WTC11 (cell line): ENCODE measurements around the gene CILP2. TPM values are rescaled to one million over a fixed set of nuclear protein-coding genes. Genes with fewer than 3 reads are reported as not detected.

Source experiments
- ATAC-seq: fragments of 200-7000 bp; cut with Tn5 transposase; 2 replicates; pipeline ENCODE4 v1.10.0; 2021; ENCODE audit warnings: mild to moderate bottlenecking, moderate library complexity
- CTCF ChIA-PET: fragments of 300-600 bp; sonication (Branson Sonifier 250); formaldehyde crosslinking; loops from one replicate; lab custom pipeline; 2021; ENCODE audit warnings: antibody characterized with exemption; lab: Charles Lee
- POLR2A ChIA-PET: fragments of 350-600 bp; sonication (Branson Sonifier 250); formaldehyde crosslinking; loops from one replicate; lab custom pipeline; 2021; ENCODE audit warnings: antibody characterized with exemption; lab: Charles Lee
- DNase-seq: peaks from one replicate; pipeline ENCODE4 v3.0.0; 2021; ENCODE audit warnings: low spot score
- H3K27ac Mint-ChIP-seq: 2 replicates; pipeline ENCODE4 v1.8.0; 2021; ENCODE audit warnings: mixed read lengths
- H3K27me3 Mint-ChIP-seq: 2 replicates; pipeline ENCODE4 v1.8.0; 2021; ENCODE audit warnings: low read depth, mild to moderate bottlenecking, moderate library complexity, mixed read lengths
- H3K36me3 Mint-ChIP-seq: 2 replicates; pipeline ENCODE4 v1.8.0; 2021; ENCODE audit warnings: mixed read lengths
- H3K4me1 Mint-ChIP-seq: 2 replicates; pipeline ENCODE4 v1.8.0; 2022; ENCODE audit warnings: mixed read lengths
- H3K4me3 Mint-ChIP-seq: 2 replicates; pipeline ENCODE4 v1.8.0; 2021; ENCODE audit warnings: mild to moderate bottlenecking, moderate library complexity, mixed read lengths
- H3K9me3 Mint-ChIP-seq: 2 replicates; pipeline ENCODE4 v1.8.0; 2021; ENCODE audit warnings: mixed read lengths
- ATF1 ChIP-seq: sonication (generic); formaldehyde crosslinking; IDR thresholded peaks from 2 replicates; pipeline ENCODE4 v1.8.1; 2023; ENCODE audit warnings: mild to moderate bottlenecking, moderate library complexity, missing genetic modification reagents
- CREB1 ChIP-seq: sonication (generic); formaldehyde crosslinking; IDR thresholded peaks from 2 replicates; pipeline ENCODE4 v1.8.0; 2023; ENCODE audit warnings: mild to moderate bottlenecking, missing genetic modification reagents
- ETV6 ChIP-seq: sonication (generic); formaldehyde crosslinking; IDR thresholded peaks from 2 replicates; pipeline ENCODE4 v1.8.1; 2022; ENCODE audit warnings: mild to moderate bottlenecking, missing genetic modification reagents
- GRHL2 ChIP-seq: fragments of 250-450 bp; sonication (Bioruptor Pico); IDR thresholded peaks from 2 replicates; pipeline ENCODE4 v1.8.0; 2022; ENCODE audit warnings: mild to moderate bottlenecking, moderate library complexity; ENCODE audit not compliant: insufficient replicate concordance, severe bottlenecking
- GTF2I ChIP-seq: fragments of 250-450 bp; sonication (Bioruptor Pico); conservative IDR thresholded peaks from 2 replicates; pipeline ENCODE4 v1.4.0; 2021; ENCODE audit warnings: mild to moderate bottlenecking
- MXD4 ChIP-seq: fragments of 250-450 bp; sonication (Bioruptor Pico); IDR thresholded peaks from 2 replicates; pipeline ENCODE4 v1.8.0; 2021; ENCODE audit warnings: mild to moderate bottlenecking, moderate library complexity, borderline replicate concordance
- NR3C1 ChIP-seq: sonication (generic); formaldehyde crosslinking; conservative IDR thresholded peaks from 2 replicates; pipeline ENCODE4 v1.8.1; 2023; ENCODE audit warnings: low read depth, mild to moderate bottlenecking, missing genetic modification reagents
- SMAD4 ChIP-seq: sonication (generic); formaldehyde crosslinking; IDR thresholded peaks from 2 replicates; pipeline ENCODE4 v1.8.0; 2022; ENCODE audit warnings: mild to moderate bottlenecking, missing genetic modification reagents
- ZNF138 ChIP-seq: sonication (generic); formaldehyde crosslinking; conservative IDR thresholded peaks from 2 replicates; pipeline ENCODE4 v1.8.1; 2022; ENCODE audit warnings: mild to moderate bottlenecking, moderate library complexity, missing genetic modification reagents
- ZNF232 ChIP-seq: sonication (generic); formaldehyde crosslinking; IDR thresholded peaks from 2 replicates; pipeline ENCODE4 v1.8.0; 2022; ENCODE audit warnings: mild to moderate bottlenecking, missing genetic modification reagents
- ZNF416 ChIP-seq: fragments of 250-450 bp; sonication (Bioruptor Pico); IDR thresholded peaks from 2 replicates; pipeline ENCODE4 v1.9.0; 2021; ENCODE audit warnings: mild to moderate bottlenecking, inconsistent platforms
- total RNA-seq: library from RNA; stranded (reverse); gene quantifications from 3 replicates; pipeline ENCODE4 v1.2.3, GENCODE V29; 2021
- TF ChIP-seq, protein P1 (sequence below): sonication (generic); formaldehyde crosslinking; IDR thresholded peaks from 2 replicates; pipeline ENCODE4 v1.8.1; 2023; ENCODE audit warnings: mild to moderate bottlenecking, missing genetic modification reagents, moderate library complexity
- TF ChIP-seq, protein P2 (sequence below): fragments of 250-450 bp; sonication (Bioruptor Pico); IDR thresholded peaks from 2 replicates; pipeline ENCODE4 v2.1.2; 2022; ENCODE audit warnings: mild to moderate bottlenecking, moderate library complexity
- TF ChIP-seq, protein P3 (sequence below): sonication (generic); formaldehyde crosslinking; IDR thresholded peaks from 2 replicates; pipeline ENCODE4 v1.8.0; 2022; ENCODE audit warnings: missing genetic modification reagents
- TF ChIP-seq, protein P4 (sequence below): sonication (generic); formaldehyde crosslinking; IDR thresholded peaks from 2 replicates; pipeline ENCODE4 v1.8.1; 2022; ENCODE audit warnings: low read depth, mild to moderate bottlenecking, moderate library complexity, missing genetic modification reagents, borderline replicate concordance
- TF ChIP-seq, protein P5 (sequence below): fragments of 250-450 bp; sonication (Bioruptor Pico); IDR thresholded peaks from 2 replicates; pipeline ENCODE4 v1.8.0; 2021; ENCODE audit warnings: mild to moderate bottlenecking
- TF ChIP-seq, protein P6 (sequence below): fragments of 250-450 bp; sonication (Bioruptor Pico); IDR thresholded peaks from 2 replicates; pipeline ENCODE4 v1.9.0; 2021; ENCODE audit warnings: mild to moderate bottlenecking
- TF ChIP-seq, protein P7 (sequence below): sonication (generic); formaldehyde crosslinking; IDR thresholded peaks from 2 replicates; pipeline ENCODE4 v1.8.0; 2022; ENCODE audit warnings: mild to moderate bottlenecking, missing genetic modification reagents

The CILP2 gene
- total RNA-seq, 1 experiment from 2014 or later, result 7.9 TPM

DNA sequence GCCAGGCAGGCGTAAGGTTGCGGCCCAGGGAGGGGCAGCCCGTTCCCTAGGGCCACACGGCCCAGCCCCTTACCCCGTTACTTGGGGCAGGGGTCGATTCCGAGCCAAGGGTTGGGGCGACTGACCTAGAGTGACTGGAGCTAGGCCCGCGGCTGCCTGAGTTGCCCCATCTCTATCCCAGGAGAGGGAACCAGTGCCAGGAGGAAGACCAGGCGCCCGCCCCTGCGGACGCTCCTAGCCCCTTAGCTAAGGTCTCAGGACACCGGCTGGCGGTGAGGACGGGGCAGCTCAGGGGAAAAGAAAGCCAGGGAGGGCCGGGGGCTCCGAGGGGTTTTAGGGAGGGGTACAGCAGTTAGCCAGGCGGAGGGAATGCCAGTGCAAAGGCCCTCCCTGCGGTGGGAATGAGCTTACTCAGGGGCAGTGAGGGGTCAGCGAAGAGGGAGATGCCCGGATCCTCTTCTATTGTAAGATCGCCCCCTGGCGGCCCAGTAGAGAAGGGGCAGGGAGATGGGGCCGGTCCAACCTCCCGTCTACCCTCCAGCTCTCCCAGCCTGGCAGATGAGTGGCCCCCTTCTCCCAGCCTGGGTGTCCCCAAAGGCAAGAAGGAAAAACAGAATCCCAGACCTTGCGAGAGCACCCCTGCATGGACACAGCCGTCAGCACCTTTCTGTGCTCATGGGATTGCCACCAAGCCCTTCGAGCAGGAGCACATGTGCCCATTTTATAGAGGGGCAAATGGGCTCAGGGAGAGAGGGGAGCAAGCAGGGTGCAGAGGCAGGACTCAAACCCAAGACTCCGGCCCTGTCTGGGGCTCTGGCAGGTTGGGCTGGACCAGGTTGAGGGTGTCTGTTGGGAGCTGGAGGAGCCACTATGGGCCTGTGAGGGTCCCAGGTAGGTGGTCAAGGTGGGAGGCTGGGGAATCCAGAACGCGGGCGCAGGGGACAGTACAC is 16.3 kb downstream of the CILP2 start (continued):
- TF ChIP-seq, protein P1, sequence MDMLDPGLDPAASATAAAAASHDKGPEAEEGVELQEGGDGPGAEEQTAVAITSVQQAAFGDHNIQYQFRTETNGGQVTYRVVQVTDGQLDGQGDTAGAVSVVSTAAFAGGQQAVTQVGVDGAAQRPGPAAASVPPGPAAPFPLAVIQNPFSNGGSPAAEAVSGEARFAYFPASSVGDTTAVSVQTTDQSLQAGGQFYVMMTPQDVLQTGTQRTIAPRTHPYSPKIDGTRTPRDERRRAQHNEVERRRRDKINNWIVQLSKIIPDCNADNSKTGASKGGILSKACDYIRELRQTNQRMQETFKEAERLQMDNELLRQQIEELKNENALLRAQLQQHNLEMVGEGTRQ (CRISPR knock-in tag), result no peak
- TF ChIP-seq, protein P2, sequence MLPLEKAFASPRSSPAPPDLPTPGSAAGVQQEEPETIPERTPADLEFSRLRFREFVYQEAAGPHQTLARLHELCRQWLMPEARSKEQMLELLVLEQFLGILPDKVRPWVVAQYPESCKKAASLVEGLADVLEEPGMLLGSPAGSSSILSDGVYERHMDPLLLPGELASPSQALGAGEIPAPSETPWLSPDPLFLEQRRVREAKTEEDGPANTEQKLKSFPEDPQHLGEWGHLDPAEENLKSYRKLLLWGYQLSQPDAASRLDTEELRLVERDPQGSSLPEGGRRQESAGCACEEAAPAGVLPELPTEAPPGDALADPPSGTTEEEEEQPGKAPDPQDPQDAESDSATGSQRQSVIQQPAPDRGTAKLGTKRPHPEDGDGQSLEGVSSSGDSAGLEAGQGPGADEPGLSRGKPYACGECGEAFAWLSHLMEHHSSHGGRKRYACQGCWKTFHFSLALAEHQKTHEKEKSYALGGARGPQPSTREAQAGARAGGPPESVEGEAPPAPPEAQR (CRISPR knock-in tag), result no peak
- TF ChIP-seq, protein P3, sequence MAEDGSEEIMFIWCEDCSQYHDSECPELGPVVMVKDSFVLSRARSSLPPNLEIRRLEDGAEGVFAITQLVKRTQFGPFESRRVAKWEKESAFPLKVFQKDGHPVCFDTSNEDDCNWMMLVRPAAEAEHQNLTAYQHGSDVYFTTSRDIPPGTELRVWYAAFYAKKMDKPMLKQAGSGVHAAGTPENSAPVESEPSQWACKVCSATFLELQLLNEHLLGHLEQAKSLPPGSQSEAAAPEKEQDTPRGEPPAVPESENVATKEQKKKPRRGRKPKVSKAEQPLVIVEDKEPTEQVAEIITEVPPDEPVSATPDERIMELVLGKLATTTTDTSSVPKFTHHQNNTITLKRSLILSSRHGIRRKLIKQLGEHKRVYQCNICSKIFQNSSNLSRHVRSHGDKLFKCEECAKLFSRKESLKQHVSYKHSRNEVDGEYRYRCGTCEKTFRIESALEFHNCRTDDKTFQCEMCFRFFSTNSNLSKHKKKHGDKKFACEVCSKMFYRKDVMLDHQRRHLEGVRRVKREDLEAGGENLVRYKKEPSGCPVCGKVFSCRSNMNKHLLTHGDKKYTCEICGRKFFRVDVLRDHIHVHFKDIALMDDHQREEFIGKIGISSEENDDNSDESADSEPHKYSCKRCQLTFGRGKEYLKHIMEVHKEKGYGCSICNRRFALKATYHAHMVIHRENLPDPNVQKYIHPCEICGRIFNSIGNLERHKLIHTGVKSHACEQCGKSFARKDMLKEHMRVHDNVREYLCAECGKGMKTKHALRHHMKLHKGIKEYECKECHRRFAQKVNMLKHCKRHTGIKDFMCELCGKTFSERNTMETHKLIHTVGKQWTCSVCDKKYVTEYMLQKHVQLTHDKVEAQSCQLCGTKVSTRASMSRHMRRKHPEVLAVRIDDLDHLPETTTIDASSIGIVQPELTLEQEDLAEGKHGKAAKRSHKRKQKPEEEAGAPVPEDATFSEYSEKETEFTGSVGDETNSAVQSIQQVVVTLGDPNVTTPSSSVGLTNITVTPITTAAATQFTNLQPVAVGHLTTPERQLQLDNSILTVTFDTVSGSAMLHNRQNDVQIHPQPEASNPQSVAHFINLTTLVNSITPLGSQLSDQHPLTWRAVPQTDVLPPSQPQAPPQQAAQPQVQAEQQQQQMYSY (CRISPR knock-in tag), result no peak
- TF ChIP-seq, protein P4, sequence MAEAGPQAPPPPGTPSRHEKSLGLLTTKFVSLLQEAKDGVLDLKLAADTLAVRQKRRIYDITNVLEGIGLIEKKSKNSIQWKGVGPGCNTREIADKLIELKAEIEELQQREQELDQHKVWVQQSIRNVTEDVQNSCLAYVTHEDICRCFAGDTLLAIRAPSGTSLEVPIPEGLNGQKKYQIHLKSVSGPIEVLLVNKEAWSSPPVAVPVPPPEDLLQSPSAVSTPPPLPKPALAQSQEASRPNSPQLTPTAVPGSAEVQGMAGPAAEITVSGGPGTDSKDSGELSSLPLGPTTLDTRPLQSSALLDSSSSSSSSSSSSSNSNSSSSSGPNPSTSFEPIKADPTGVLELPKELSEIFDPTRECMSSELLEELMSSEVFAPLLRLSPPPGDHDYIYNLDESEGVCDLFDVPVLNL, result no peak
- TF ChIP-seq, protein P5, sequence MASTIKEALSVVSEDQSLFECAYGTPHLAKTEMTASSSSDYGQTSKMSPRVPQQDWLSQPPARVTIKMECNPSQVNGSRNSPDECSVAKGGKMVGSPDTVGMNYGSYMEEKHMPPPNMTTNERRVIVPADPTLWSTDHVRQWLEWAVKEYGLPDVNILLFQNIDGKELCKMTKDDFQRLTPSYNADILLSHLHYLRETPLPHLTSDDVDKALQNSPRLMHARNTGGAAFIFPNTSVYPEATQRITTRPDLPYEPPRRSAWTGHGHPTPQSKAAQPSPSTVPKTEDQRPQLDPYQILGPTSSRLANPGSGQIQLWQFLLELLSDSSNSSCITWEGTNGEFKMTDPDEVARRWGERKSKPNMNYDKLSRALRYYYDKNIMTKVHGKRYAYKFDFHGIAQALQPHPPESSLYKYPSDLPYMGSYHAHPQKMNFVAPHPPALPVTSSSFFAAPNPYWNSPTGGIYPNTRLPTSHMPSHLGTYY (CRISPR knock-in tag), result no peak
- TF ChIP-seq, protein P6, sequence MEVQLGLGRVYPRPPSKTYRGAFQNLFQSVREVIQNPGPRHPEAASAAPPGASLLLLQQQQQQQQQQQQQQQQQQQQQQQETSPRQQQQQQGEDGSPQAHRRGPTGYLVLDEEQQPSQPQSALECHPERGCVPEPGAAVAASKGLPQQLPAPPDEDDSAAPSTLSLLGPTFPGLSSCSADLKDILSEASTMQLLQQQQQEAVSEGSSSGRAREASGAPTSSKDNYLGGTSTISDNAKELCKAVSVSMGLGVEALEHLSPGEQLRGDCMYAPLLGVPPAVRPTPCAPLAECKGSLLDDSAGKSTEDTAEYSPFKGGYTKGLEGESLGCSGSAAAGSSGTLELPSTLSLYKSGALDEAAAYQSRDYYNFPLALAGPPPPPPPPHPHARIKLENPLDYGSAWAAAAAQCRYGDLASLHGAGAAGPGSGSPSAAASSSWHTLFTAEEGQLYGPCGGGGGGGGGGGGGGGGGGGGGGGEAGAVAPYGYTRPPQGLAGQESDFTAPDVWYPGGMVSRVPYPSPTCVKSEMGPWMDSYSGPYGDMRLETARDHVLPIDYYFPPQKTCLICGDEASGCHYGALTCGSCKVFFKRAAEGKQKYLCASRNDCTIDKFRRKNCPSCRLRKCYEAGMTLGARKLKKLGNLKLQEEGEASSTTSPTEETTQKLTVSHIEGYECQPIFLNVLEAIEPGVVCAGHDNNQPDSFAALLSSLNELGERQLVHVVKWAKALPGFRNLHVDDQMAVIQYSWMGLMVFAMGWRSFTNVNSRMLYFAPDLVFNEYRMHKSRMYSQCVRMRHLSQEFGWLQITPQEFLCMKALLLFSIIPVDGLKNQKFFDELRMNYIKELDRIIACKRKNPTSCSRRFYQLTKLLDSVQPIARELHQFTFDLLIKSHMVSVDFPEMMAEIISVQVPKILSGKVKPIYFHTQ, result no peak
- TF ChIP-seq CREB1 (no peak), SMAD4 (CRISPR knock-in tag) (no peak; the same call in 1 of the 2 replicates)

DNA sequence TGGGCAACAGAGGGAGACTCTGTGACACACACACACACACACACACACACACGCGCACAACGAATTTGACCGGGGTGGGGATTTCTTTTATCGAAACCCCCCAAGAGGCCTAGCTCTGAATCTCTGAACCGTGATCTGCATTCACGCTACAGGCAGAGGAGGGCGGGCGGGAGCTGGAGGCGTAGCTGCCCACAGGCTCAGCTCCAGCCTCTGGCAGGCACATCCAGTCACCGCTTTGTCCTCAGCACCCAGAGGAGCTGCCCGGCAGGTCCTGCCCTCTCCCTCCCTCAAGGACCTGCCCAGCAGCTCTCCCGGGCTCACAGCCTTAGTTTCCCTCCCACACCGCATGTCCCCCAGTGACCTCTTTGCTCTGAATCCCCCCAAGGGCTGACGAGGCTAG is 20.0 kb downstream of the CILP2 start:
- ChIA-PET CTCF (interaction anchor here (2.9 to 9.9 kb wide), 2 partner anchors 24 to 86 kb away, joined by 17 to 408 read pairs; partner anchors contain the start of genes CILP2, GMIP and YJEFN3), POLR2A (no interaction called here)
- TF ChIP-seq ZNF416 (no peak), NR3C1 (CRISPR knock-in tag) (no peak), ATF1 (CRISPR knock-in tag) (no peak), ETV6 (CRISPR knock-in tag) (no peak), ZNF232 (CRISPR knock-in tag) (no peak), MXD4 (CRISPR knock-in tag) (no peak), GTF2I (no peak), ZNF138 (CRISPR knock-in tag) (no peak), GRHL2 (CRISPR knock-in tag) (no peak)
- TF ChIP-seq, protein P7, sequence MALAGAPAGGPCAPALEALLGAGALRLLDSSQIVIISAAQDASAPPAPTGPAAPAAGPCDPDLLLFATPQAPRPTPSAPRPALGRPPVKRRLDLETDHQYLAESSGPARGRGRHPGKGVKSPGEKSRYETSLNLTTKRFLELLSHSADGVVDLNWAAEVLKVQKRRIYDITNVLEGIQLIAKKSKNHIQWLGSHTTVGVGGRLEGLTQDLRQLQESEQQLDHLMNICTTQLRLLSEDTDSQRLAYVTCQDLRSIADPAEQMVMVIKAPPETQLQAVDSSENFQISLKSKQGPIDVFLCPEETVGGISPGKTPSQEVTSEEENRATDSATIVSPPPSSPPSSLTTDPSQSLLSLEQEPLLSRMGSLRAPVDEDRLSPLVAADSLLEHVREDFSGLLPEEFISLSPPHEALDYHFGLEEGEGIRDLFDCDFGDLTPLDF (CRISPR knock-in tag), result no peak
- no peaks in the 10 kb centered on the region for H3K36me3 Mint-ChIP-seq
- no peaks in the 10 kb centered on the region for H3K9me3 Mint-ChIP-seq
- H3K4me3 Mint-ChIP-seq, result no peak overlapping the region
- H3K27ac Mint-ChIP-seq, result no peak overlapping the region
- no peak for DNase-seq
- H3K4me1 Mint-ChIP-seq, result peaks cover 10% of the 10 kb centered on the region
- H3K27me3 Mint-ChIP-seq, result no peaks in the 10 kb centered on the region
- ATAC-seq, result no peak
